GM12865 (cell line): ENCODE data around the gene TBX18.

Experiments
- DNase-seq: peaks from one replicate; pipeline ENCODE4 v3.0.0; 2010; ENCODE audit warnings: low read depth
- H3K4me3 ChIP-seq: 2 replicates; pipeline ENCODE4 v1.5.1; 2011; ENCODE audit warnings: mild to moderate bottlenecking, low read depth, low read length, control low read depth
- TF ChIP-seq, protein P1 (sequence below): IDR thresholded peaks from 2 replicates; pipeline ENCODE4 v1.5.1; 2011; ENCODE audit warnings: low read length, control low read depth, low read depth, inconsistent platforms; ENCODE audit not compliant: insufficient read depth; ENCODE audit errors: missing control alignments

TBX18 gene

DNA sequence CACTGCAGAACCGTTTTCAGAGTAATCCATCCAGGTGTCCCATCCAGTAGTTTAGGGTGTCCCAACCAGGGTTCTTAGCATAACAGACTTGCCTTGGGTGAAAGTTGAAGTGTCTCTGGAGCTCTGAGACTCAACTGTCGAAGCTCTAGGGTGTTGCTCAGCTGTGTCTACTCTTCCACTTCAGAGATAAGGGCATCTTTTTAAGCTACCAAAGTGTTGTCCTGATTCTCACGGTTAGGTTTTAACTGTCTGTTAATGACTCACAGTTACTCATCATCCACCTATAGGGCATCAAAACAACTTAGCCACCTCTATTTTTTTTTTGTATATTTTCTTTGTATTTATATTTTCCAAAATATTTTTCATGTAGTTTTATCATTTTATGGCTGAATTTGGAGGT, 36.9 kb upstream of the TBX18 start:
- no peak overlapping the region for H3K4me3 ChIP-seq
- TF ChIP-seq, protein P1, sequence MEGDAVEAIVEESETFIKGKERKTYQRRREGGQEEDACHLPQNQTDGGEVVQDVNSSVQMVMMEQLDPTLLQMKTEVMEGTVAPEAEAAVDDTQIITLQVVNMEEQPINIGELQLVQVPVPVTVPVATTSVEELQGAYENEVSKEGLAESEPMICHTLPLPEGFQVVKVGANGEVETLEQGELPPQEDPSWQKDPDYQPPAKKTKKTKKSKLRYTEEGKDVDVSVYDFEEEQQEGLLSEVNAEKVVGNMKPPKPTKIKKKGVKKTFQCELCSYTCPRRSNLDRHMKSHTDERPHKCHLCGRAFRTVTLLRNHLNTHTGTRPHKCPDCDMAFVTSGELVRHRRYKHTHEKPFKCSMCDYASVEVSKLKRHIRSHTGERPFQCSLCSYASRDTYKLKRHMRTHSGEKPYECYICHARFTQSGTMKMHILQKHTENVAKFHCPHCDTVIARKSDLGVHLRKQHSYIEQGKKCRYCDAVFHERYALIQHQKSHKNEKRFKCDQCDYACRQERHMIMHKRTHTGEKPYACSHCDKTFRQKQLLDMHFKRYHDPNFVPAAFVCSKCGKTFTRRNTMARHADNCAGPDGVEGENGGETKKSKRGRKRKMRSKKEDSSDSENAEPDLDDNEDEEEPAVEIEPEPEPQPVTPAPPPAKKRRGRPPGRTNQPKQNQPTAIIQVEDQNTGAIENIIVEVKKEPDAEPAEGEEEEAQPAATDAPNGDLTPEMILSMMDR: no peak
- DNase-seq: no peak

DNA sequence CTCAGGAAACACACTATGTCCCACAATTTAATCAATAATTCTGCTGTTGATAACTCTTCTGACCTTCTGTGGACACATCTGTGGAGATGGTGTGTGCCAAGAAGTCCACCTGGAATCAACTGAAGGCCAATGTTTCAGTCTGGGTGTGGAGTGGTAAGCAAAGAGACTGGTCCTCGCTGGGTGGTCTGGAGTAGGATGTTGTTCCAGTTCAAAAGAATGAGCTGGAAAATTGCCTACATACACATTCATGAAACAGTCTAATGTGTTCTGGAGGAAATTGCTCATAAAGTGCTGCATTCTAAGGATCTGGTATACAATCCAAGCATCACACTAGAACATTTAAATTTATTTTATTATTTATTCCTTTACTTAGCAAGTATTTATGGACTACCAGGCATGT, 33.9 kb upstream of the TBX18 start:
- H3K4me3 ChIP-seq: no peak overlapping the region
- TF ChIP-seq, protein P1: no peak

DNA sequence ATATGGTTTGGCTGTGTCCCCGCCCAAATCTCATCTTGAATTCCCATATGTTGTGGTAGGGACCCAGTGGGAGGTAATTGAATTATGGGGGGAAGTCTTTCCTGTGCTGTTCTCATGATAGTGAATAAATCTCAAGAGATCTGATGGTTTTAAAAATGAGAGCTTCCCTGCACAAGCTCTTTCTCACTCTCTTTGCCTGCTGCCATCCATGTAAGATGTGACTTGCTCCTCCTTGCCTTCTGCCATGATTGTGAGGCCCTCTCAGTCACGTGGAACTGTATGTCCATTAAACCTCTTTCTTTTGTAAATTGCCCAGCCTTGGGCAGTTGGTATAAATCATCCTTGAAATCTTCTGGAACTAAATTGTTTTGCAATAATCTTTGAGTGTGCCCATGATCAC, 31.9 kb upstream of the TBX18 start:
- H3K4me3 ChIP-seq: no peak overlapping the region
- no peak for DNase-seq
- TF ChIP-seq, protein P1: no peak

More for the DNA sequence above, 33.9 kb upstream of the TBX18 start:
- no peak for DNase-seq

DNA sequence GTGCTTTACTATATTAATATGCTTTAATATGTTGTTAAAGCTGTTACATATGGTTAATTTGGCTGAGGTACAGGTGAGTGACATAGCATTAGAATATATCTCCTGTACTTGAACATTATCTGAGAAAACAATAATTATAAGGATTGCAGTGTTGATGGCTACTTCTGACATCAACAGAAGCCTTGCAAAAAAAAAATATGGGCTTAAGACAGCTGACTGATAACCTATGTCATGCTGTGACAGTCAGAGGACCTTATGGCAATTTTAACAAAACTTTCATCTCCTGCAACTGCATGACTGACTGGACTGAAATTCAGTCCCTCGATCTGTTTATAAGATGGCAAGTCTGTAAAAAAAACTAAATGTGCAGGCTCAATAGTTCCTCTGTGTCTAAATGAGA, 27.5 kb upstream of the TBX18 start:
- no peak overlapping the region for H3K4me3 ChIP-seq
- TF ChIP-seq, protein P1: no peak
- no peak for DNase-seq

DNA sequence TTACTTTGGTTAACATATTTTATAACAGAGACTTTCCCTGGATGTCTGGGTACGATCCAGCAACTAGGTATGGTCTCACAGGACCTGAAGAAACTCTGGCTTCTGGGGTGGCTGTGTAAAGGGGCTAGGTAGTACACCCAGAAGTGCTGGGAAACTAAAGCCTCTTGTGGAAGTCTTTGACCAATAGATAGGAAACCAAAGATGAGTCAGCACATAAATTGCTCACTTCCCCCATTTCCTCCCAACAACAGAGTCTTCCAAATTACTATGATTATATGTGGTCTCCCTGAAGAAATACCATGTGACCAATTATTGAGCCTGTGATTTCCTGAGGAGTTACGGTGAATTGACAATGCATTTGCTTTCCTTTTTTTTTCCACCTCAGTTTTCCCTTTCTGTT, 26.8 kb upstream of the TBX18 start:
- TF ChIP-seq, protein P1: no peak
- H3K4me3 ChIP-seq: no peak overlapping the region
- DNase-seq: no peak

DNA sequence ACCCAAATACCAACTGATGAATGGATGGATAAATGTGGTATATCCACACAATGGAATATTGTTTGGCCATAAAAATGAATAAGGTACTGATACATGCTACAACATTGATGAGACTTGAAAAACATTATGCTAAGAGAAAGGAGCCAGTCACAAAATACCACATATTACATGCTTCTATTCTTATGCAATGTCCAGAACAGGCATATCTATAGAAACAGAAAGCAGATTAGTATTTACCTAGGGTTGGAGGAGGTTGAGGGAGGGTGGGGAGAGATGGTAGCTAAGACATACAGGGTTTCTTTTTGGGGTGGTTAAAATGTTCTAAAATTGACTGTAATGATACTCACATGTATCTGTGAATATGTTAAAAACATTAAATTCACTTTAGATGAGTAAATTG, 24.8 kb upstream of the TBX18 start:
- TF ChIP-seq, protein P1: no peak
- no peak for DNase-seq
- no peak overlapping the region for H3K4me3 ChIP-seq

DNA sequence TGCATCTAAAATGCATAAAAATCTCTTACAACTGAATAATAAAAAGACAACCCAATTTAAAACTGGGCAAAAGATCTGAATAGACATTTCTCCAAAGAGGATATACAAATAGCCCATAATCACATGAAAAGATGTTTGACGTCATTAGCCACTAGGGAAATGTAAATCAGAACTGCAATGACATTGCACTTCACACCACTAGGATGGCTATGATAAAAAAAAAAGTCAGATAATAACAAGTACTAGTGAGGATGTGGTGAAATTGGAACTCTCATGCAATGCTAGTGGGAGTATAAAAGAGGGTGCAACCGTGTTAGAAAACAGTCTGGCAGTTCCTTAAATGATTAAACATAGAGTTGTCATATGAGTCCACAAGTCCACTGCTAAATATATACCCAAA, 24.3 kb upstream of the TBX18 start:
- TF ChIP-seq, protein P1: no peak
- H3K4me3 ChIP-seq: no peak overlapping the region
- DNase-seq: no peak
